Right renal pelvis (tissue), 4 donors: ENCODE measurements around the gene ATE1. TPM values are rescaled to one million over a fixed set of nuclear protein-coding genes. Genes with fewer than 3 reads are reported as not detected.
"Not testable (repeated sequence)": the region's sequence is repeated elsewhere in the genome, so short reads cannot be mapped to it uniquely, and the experiment has no call there.

ENCODE experiments used
- DNase-seq, 4 donors: peaks; one replicate each; pipeline ENCODE4 v3.0.0-alpha.2; 2013; ENCODE audit warnings: low read depth in 4 of 4, low spot score in 3 of 4, missing footprints in 1 of 4
- polyA plus RNA-seq, 4 donors: library from polyadenylated mRNA; unstranded; fragments of 120-200 nt; gene quantifications; one replicate each; pipeline ENCODE4 v1.2.1, GENCODE V29; 2013; ENCODE audit not compliant: insufficient read length in 4 of 4

The ATE1 gene
- polyA plus RNA-seq, 4 donors: 36.3 to 48.4 (median 43.4) TPM

DNA sequence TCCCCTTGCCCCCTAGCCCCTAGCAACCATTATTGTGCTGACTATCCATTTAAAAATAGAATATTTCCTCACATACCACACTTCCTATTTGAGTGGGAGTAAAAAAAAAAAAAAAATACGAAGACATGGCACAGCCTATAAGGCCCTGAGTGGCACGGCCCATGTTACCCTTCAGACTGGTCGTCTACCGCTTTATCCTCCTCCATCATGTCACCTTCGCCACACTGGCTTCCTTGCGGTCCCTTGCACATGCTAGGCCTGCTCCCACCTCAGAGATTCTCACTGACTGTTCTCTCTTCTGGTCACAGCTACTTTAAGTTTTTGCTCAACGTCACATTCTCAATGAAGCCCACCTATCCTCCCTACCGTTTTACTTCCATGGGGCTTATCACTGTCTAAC, 130.3 kb downstream of the ATE1 start:
- DNase-seq: no peak

DNA sequence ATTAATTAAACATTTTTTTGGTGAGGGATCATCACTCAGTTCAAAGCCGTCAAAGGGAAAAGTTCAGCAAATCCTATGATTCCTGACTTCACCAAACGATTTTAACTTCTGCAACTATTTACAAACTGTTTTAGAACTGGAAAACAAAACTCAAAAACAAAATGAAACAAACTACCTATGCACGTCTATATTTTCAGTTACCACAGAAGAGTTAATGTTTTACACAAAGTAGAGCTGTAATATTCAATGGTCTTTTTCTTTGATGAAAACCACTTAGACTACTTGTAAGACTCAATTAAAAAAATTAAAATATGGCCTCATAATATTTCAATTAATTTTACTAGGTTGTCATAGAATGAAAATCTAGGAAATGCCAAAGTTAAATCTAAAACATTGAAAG, 131.5 kb downstream of the ATE1 start:
- no peak for DNase-seq

DNA sequence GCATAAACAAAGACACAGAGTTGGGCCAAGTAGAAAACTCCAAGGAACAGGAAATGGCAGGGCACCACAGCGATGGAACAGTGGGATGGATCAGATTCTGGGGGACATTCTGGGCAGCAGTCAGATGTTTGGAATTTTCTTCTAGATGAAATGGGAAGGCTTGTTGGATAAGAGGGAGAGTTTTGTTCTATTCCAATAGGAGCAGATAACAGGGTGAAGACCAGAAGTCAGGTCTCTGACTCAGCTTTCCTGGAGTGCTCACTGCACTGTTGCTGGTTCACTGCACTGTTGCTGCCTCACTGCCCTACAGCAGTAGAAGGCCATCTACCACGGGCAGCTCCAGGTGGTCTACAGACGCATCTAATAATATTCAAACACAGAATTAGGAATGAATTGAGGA, 135.6 kb downstream of the ATE1 start:
- no peak for DNase-seq

DNA sequence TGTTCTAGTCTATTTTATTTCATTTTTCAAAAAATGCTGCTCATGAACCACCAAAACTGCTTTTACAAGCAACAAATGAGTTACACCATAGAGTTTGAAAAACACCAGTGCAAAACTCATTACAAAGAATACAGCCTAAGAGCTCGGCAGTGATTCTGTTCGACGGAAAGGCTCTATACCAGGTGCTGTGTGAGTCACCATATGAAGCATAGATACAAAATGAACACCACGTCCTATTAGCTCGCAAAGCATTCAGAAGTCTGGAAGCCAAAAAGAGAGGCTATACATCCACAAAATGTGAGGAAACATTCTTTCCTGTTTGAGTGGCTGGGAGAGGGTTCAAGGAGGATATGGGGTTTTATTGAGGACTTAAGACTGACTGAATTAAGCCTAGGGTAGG, 136.1 kb downstream of the ATE1 start:
- no peak for DNase-seq

DNA sequence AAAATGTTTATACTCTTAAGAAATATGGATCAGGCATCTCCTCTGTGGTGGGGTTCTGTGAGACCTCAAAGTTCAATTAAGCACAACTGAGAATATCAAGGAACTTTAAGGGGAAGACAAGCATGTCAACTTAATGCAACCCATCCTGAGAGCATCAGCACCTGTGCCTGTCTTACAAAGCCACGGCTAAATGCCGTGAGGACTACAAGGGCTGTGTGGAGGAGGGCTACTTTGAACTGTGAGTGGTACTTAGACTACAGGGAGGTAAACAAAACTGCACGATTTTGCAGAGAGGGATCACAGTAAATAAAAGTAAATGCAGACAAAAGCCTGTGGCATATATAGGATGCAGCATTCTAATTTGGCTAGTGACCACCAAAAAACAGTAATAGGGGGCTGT, 139.1 kb downstream of the ATE1 start:
- DNase-seq: no peak

DNA sequence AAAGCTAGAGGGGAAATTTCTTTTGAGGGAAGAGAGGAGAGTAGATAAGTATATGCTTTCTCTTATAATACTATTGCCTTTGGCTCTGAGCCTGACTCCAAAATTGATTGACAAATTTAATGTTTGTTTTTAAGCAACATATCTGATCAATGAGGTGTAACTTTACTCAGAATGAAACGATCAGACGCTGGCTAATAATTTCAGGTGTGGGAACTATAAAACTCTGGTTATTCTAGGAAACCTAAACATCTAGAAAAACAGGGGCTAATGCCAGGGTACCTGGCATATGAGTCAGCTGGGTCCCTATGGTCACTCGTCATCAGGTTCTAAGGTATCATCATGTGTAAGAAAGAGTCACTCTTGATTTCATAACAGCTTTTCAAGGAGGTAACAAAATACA, 139.7 kb downstream of the ATE1 start:
- no peak for DNase-seq

DNA sequence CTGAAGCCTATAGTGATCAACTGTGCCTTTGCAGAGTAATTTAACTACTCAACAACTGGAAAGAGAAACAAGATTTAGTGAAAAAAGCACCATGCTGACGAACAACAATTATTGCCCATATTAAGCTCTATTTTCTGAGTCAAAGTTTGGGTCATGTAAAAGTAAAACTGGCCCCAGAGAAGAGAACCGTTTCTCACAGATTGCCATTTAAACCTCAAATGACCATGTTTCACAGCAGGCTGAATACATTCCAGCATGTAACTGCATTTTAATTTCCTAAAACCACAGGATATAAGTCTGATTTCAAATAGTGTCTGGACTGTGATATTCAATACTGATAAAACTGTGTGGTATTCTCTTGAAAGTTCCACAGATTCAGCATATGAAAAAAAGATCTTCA, 140.7 kb downstream of the ATE1 start:
- no peak for DNase-seq

DNA sequence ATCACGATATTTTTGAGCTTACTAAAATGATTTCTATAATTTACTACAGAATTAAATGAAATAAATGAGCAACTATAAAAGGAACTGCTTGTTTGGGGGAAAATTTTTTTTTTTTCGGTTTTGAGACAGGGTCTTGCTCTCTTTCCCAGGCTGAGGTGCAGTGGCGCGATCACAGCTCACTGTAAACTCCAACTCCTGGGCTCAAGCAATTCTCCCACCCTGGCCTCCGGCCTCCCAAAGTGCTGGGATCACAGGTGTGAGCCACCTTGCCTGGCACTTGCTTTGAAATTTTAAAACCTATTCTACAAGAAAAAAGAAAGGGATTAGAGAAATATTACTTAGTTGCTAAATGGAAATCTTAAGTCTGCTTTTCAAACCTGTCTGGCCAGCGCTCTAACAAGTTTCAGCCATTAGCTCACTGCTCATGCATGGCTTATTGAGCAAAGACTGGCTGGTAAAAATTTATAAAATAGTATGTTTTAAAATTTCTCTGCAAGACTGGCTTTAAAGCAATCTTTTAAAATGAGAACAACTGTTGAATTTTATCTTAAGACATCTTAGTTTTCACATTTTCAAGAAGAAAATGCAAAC, 144.0 kb downstream of the ATE1 start:
- DNase-seq: no peak

DNA sequence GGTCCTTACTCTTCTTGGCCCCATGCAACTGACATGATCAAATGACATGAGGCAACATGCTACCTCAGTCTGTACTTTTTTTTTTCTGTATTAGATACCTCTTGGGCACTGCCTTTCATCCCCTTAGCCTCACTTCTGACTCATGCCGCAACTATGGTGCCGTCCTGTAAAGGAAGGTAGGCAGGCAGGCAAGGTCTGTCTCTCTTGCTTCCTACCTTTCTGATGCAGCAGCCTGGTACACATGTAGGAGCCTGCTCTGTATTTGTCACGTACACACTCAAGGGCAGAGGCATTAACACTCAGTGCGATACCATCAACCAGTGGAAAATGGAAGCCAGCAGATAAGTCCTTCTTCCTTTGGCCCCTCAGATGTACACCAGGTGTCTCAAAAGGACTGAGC, 146.7 kb downstream of the ATE1 start:
- DNase-seq: no peak

DNA sequence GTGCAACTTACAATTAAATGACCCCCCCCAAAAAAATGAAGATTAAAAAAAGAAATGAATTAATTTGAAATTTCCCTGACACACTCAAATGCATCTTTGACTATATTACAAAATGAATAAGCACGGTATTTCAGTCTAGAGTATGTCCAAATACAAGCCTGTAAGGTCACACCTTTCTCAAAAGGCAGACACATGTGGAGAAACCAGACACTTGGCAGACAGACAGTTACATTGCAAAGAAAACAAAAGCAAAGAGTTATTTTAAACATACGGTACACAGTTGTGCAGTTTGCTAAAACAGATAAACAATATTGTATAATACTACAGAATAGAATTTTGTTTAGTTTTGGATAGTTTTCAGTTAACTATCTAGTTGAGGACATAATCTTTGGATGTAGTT, 153.0 kb downstream of the ATE1 start:
- no peak for DNase-seq

DNA sequence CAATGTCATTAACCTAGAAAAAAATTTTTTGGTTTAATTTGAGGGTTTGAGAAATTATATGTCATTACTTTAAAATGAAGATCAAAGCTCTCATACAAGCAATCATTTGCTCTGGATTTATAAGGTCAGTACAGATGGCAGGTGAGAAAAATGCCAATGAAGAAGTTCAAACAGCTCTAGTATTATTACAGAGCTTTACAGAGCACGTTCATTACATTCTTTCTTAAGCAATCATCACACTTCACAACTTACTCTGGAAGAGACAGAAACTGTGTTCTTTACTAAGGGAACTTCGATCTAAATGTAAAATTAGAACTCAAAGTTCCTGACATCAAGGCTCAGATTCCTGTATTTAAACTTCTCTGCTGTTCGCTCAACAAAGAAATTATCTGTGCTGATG, 153.4 kb downstream of the ATE1 start:
- DNase-seq: no peak

DNA sequence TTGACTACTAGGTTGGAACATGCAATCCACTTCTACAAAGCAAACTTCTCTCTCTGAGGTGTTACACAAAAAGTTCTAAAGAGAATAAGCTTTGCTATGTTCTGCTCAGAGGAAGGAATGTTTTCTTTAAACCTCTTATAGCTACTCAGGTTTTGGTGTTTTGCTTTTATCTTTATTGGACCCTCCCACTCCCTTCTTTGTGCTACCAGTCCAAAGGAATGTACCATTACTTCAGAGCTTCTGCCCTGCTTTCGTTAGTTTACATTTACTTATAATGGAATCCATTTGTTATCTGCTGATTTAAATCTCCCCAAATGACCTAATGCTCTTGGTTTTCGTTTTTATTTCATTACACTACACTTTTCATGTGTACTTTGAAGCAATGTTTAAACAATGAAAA, 154.9 kb downstream of the ATE1 start:
- DNase-seq: no peak

DNA sequence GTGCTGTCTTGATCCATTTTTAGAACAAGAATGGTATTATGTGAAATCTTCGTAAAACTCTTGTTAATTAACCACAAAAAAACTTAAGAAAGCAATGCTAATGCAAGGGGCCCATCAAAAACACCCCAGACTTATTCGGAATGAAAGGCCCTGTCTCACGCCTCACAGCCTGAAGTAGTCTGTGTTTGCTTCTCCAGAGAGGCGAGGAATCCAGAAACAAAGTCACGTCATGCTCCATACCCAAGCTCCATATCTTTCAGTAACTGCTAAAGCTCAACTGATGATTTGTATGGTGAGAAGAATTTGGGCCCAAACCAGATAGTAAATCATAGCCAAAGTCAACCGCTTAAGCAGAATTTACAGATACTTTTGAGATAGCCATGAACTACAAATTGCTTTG, 155.4 kb downstream of the ATE1 start:
- DNase-seq: no peak

DNA sequence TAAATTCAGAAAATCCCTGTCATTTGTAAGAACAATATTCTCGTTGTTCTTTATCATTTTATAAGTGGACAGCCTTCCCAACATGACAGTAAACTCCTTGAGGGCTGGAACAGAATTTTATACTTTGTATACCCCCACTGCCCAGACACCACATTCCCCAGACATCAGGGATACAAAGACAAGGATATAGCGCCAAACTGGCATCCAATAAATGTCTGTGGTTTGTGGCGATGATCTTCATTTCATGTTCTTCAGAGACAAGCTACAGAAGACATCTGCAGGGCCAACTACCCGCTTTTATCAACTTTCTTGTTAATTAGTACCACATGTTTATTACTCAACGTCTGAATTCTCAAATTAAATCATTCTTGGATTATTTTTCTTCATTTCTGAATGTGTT, 155.9 kb downstream of the ATE1 start:
- no peak for DNase-seq

DNA sequence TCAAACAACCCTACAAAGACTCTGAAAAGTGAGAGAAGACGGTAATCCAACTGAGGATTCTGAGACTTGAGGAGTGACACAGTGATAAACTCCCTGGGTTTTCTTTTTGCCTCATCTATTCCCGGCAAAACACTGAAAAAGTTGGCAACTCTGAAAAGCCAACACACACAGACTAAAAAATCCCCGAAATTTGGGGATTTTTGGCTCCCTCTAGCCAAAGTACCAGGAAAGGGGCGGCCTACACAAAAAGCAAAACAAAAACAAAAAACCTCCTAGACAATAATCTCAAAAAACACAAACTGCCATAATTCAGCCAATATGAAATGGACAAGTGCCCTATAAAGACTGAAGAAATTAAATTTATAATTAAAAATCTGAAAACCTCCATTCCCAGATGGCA, 161.4 kb downstream of the ATE1 start:
- DNase-seq: no peak

DNA sequence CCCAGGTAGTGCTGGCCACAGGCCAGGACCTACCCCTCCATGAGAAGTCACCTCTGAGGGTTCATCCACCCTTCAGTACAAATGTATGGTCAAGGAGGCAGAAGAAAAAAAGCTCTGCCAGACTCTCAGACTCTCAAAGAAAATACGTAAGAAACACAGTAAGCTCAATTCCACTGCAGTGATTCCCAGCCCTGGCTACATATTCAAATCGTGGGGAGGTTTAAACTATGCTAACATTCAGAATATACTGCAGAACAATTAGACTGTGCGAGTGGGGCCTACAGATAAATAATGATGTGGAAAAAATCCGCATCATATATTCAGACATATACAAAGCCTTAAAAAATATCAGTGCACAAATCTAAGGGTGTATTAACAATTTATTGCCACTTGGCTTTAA, 162.6 kb downstream of the ATE1 start:
- no peak for DNase-seq

DNA sequence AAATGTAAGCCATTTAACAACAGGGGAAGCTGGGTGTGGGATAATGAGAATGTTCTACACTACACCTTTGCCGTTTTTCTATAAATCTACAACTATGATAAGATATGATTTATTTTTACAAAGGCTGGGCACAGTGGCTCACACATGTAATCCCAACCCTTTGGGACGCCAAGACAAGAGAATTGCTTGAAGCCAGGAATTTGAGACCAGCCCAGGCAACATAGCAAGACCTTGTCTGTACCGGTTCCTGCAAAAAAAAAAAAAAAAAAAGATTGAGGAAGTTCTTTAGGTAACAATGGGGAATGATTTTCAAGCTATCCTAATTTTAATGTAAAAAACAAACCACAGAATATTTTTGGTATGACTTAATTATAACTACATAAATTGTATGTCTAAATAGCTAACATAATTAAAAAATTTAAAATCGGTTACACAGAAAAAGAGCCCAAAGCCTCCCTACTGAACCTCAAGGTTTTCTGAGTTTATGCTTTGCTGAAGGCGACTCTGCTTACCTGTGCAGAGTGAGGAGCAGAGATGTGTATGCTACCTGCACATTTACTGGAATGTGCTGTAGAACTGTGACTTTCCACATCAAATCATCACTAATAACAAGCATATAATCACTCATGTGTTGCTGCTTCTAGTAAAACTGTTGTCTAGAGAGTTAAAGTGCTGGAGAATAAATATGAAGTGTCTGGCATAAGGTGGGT, 163.4 kb downstream of the ATE1 start:
- DNase-seq: no peak

DNA sequence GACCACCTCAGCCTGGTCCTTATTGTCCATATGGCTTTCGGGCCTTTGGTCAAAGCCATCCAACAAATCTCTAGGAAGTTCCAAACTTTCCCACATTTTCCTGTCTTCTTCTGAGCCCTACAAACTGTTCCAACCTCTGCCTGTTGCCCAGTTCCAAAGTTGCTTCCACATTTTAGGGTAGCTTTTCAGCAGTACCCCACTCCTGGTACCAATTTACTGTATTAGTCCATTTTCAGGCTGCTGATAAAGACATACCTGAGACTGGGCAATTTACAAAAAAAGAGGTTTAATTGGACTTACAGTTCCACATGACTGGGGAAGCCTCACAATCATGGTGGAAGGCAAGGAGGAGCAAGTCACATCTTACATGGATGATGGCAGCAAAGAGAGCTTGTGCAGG, 170.6 kb downstream of the ATE1 start:
- DNase-seq: not testable (repeated sequence)

DNA sequence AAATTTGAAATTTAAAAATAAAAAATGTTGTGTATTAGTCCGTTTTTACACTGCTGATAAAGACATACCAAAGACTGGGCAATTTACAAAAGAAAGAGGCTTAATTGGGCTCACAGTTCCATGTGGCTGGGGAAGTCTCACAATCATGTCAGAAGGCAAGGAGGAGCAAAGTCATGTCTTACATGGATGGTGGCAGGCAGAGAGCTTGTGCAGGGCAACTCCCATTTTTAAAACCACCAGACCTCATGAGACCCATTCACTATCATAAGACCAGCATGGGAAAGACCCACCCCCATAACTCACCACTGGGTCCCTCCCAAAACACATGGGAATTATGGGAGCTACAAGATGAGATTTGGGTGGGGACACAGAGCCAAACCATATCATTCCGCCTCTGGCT, 172.3 kb downstream of the ATE1 start:
- not testable (repeated sequence) for DNase-seq

DNA sequence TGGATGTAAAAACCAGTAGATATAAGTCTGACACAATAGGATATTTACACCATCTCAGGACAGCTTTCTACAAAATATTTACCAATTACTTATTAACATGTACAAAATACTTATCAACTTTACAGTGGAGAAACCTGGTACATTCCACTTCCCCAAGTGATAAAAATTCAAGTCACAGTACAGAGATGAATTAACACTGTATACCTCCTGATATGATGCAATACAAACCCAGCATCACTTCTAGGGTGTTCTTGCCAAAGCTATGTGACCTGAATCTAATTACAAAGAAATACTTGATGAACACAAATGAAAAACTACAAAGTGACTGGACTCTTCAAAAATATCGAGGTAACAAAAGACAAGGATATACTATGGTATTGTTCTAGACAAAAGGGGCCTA, 173.2 kb downstream of the ATE1 start:
- no peak for DNase-seq

DNA sequence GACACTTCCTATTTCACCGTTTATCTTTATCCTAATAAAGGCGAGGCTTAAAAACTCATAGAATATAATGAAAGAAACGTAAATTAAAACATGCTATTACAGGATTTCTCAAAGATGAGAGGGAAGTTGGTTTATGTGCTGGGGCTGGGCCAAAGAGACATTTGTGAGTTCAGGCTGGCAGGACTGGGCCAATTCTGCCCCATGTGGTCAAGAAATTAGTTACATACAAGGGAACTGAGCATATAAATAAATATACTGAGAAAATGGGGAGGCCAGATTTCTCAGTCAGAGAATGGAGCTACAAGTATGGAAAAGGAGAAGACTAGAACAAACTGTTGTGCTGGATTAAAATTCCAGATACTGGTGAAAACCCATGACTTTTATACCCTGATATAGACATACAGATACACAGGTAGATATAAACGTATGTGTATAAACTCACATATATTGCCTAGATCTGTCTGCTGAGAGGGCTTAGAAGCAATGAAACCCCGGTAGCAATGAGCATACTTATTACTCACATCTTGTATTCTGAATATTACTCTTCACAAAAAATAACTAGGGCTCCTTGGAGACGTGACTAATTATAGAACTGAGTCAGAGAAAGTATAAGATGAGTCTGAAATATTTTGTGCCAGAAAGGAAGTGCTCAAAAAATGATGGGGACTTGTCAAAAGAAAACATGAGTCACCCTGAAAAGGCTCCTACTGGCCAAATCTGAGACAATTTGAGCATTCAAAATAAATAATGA, 173.9 kb downstream of the ATE1 start:
- no peak for DNase-seq

DNA sequence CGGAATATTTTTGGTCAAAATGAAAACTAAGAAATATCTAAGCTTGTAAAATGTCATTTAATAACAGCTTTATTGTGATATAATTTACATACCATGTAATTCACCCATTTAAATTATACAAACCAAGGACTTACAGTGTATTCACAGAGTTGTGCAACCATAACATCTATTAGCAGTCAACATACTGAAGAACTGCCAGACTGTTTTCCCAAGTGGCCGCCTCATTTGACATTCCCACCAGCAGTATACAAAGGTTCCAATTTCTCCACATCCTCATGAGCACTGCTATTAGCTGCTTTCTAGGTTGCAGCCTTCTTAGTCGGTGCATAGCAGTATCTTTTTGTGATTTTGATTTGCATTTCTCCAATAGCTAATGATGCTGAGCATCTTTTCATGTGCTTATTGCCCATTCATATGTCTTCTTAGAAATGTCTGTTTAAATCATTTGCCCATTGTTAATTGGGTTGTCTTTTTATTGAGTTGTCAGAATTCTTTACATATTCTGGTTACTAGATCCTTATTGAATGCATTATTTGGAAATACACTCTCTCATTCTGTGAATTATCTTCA, 176.6 kb downstream of the ATE1 start:
- DNase-seq: no peak
